Activated T-cell treated with anti-CD3 and anti-CD28 coated beads for 1 hour (primary cell): ENCODE data around the gene CABLES1.
"Not testable (repeated sequence)": the region's sequence is repeated elsewhere in the genome, so short reads cannot be mapped to it uniquely, and the experiment has no call there.

Source experiments
- DNase-seq: peaks from one replicate; pipeline ENCODE4 v3.0.0-alpha.2; 2020; ENCODE audit warnings: low read depth

The CABLES1 gene

GRCh38 chr18:23142251-23142929 lies 7.1 kb downstream of the CABLES1 start:
- no peak for DNase-seq

- DNase-seq = no peak
Measured at GRCh38 chr18:23143016-23143814, 7.9 kb downstream of the CABLES1 start.

GRCh38 chr18:23143815-23144261 lies 8.6 kb downstream of the CABLES1 start:
- DNase-seq = no peak

GRCh38 chr18:23144640-23145039 lies 9.4 kb downstream of the CABLES1 start:
- no peak for DNase-seq

GRCh38 chr18:23145621-23146020 lies 10.3 kb downstream of the CABLES1 start:
- DNase-seq = no peak

GRCh38 chr18:23146861-23147469 lies 11.7 kb downstream of the CABLES1 start:
- DNase-seq = no peak

GRCh38 chr18:23148382-23148781 lies 13.1 kb downstream of the CABLES1 start:
- DNase-seq = no peak

GRCh38 chr18:23149570-23149969 lies 14.3 kb downstream of the CABLES1 start:
- no peak for DNase-seq

- no peak for DNase-seq
Measured at GRCh38 chr18:23151414-23152099, 16.3 kb downstream of the CABLES1 start.

GRCh38 chr18:23154030-23154429 lies 18.7 kb downstream of the CABLES1 start:
- no peak for DNase-seq

GRCh38 chr18:23154823-23155500 lies 19.7 kb downstream of the CABLES1 start:
- DNase-seq = no peak

GRCh38 chr18:23155537-23155936 lies 20.3 kb downstream of the CABLES1 start:
- no peak for DNase-seq

GRCh38 chr18:23156134-23156533 lies 20.8 kb downstream of the CABLES1 start:
- no peak for DNase-seq

GRCh38 chr18:23158058-23158457 lies 22.8 kb downstream of the CABLES1 start:
- no peak for DNase-seq

- DNase-seq = not testable (repeated sequence)
Measured at GRCh38 chr18:23158884-23159283, 23.6 kb downstream of the CABLES1 start.

GRCh38 chr18:23159344-23159743 lies 24.1 kb downstream of the CABLES1 start:
- DNase-seq = no peak

GRCh38 chr18:23162473-23162872 lies 27.2 kb downstream of the CABLES1 start:
- no peak for DNase-seq

GRCh38 chr18:23163786-23164533 lies 28.7 kb downstream of the CABLES1 start:
- no peak for DNase-seq

- no peak for DNase-seq
Measured at GRCh38 chr18:23165271-23166068, 30.2 kb downstream of the CABLES1 start.

GRCh38 chr18:23166891-23167541 lies 31.7 kb downstream of the CABLES1 start:
- no peak for DNase-seq
